ENCODE data around the gene CAMK2B.
A peak's percentile ranks its signal among the peaks of the same experiment; 100 is the strongest.
"Not testable (repeated sequence)": the region's sequence is repeated elsewhere in the genome, so short reads cannot be mapped to it uniquely, and the experiment has no call there.

CAMK2B gene

GRCh38 chr7:44215531-44215930 lies 109.9 kb downstream of the CAMK2B start:
- DNase-seq (ENCODE audit: low read depth) = no peak

DNA sequence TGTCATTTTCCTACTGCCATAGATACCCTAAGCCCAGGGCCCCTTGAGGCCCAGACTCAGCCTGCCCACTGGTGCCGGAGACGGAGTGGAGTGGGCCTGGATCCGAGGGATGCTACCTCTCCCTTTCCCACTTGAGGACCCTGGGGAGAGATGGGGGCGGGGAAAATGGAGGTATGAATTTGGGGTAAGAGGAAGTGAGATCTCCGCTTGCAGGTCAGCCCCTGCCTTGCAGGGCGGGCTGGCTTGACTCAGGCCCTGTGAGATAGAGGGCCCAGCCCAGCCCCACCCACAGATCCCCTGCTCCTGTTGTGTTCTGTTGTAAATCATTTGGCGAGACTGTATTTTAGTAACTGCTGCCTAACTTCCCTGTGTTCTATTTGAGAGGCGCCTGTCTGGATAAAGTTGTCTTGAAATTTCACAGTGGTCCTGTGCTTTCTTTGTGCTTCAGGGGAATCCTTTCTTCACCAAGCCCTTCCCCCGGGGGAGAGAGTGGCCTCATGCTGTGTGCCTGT lies 111.5 kb downstream of the CAMK2B start:
- DNase-seq (ENCODE audit: low read depth) = no peak

DNA sequence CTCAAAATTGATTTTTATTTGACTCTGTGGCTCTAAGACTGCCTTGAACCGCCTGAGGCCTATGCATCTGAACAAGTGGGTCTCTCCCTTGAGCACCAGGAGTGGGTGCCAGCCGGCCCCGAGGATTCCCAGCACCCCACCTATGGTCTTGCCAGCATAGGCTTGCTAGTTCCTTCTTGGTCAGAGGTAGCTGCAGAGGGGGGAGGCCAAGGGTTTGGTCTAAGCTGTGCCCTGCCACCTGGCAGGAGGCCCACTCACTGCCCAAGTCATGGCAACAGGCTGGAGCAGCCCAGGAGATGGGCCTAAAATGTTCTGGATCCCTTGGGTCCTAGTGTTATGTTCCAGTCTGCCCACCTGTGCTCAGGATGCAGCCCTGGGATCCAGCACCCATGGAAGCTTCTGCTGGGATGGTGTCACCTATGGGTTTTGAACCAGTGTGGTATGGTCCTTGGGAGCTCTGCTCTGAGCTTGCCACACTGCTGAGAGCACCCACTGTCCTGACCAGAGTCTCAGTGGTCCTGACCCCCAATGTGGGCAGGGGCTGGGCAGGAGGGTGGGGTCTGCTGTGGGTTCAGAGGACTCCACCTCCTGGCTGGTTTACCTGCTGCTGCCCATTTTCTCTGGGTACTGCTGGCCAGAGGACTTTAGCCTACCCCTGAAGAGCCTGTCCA lies 112.1 kb downstream of the CAMK2B start:
- DNase-seq (ENCODE audit: low read depth) = no peak

DNA sequence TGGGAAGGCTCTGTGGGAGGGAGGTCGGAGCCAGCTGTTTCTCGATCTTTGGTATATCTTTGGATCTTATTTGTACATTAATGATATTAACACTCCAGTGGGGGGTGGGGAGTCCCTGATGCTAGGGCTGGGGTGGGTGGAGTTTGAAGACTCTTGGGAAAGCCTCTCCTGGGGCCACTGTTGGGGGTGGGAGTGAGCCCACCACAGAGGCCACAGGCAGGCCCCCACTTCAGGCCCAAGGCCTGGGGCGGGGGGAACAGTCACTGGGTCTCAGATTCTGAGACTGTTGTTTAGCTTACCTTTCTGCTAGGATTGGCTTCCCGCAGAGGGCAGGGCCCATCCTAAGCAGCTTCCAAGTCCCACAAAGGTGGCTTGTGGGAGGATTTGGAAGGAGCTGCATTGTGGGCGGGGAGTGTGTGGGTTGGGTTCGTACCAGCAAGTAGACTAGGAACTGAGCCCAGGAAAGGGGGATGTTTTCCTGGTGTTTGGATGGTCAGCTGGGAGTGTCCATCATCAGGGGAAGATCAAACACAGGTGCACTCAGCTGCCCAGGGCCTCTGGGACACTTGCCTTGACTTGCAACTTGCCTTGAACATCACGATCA lies 112.7 kb downstream of the CAMK2B start:
- DNase-seq (ENCODE audit: low read depth) = no peak

- no peak for DNase-seq (ENCODE audit: low read depth)
Observed at GRCh38 chr7:44212018-44212417, 113.4 kb downstream of the CAMK2B start.

GRCh38 chr7:44211126-44211675 lies 114.2 kb downstream of the CAMK2B start:
- no peak for DNase-seq (ENCODE audit: low read depth)

DNA sequence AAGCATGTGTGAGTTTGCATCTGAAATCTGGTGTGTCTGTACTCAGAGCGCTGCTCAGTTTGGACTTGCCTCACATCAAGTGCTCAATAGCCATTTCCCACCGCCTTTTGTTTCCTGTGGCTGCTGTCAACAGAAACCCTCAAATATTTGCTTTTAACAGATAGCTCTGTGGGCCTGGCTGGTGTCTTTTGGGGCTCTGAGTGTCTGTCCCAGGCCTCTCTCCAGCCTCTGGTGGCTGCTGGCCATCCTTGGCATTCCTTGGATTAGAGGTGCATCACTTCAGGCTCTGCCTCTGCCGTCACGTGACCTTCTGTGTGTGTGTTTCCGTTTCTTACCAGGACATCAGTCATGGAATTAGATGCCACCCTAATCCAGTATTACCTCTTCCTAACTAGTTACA lies 115.3 kb downstream of the CAMK2B start:
- DNase-seq (ENCODE audit: low read depth) = no peak

DNA sequence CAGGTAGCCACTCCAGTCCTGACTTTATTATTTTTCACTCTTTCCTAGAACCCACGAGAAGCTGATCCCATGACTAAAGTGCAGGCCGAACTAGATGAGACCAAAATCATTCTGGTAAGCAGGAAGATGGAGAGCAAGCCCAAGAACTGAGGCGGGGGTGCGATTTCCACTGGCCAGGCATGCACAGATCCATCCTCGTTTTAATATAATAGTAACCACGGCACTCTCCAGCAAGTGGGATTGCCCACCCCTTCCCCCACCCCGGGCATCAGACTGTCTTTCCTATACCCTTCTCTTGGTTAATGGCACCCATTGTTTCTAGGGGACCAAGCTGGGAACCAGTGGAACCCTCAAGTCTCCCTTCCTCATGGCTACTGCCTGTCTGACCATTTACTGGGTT lies 117.3 kb downstream of the CAMK2B start:
- DNase-seq (ENCODE audit: low read depth) = no peak

- no peak for DNase-seq (ENCODE audit: low read depth)
Observed at GRCh38 chr7:44206008-44206407, 119.4 kb downstream of the CAMK2B start.

DNA sequence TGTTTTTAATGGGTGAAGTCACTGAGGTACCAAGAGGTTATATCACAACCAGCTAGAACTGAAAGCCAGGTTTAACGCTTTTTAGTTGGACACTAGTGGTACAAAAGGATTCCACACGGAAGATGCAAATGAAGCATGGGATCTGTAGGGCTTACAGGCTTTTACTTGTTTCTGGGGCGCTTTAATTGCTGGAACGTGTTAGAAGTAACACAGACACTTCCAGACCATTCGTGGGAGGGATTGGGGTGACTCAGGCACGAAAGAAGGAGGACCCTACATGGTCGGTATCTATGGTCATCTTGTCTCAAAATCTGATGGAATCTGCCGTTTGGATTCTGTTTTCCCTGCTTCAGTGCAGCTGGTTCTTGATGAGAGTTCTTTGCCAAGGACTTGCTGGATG lies 123.6 kb downstream of the CAMK2B start:
- no peak for DNase-seq (ENCODE audit: low read depth)

GRCh38 chr7:44200699-44201461 lies 124.5 kb downstream of the CAMK2B start, which contains the start of gene YKT6:
Gene YKT6 (plus strand): TSS chr7:44200978. CDS start chr7:44201136, 158 bp downstream.
- DNase-seq (ENCODE audit: low read depth) = peak; percentile 94

GRCh38 chr7:44200163-44200562 lies 125.2 kb downstream of the CAMK2B start:
- DNase-seq (ENCODE audit: low read depth) = not testable (repeated sequence)

DNA sequence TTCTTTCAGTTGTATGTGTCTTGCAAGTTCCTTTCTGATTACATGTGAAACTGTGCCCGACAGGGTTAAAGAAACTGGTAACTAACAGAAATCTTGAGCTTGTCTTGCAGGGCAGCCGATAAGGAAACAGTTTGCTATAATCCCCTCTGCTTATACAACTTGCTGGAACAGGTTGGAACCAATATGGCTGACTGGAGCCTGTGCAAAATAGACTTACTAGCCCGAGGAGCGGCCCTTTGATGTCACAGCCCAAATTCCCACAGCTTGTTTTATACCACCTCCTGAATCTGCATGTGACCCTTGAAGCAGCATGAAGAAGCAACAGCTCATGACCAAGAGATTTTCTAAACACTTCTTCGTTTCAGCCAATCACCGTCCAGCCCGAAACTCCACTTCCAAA lies 127.9 kb downstream of the CAMK2B start:
- DNase-seq (ENCODE audit: low read depth) = no peak

- peak; percentile 49 for DNase-seq (ENCODE audit: low read depth)
Observed at GRCh38 chr7:44196450-44196872, 128.9 kb downstream of the CAMK2B start.

DNA sequence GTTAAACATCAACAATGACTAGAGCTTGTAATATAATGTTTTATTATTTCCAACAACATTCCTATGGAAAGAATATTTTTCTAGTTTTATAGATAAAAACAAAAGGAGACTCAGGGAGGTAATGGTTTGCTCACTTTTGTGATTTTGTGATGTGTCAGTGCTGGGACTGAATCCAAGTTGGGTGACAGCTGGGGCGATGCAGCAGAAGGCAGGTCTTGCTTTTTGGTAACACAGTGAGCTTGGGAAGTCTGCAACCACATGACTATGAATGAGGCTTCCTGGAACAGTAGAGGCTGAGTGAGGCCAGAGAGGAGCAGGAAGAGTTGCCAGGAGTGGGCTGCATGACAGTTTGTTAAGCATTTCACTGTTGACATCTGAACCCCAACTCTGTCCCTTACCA lies 129.5 kb downstream of the CAMK2B start:
- no peak for DNase-seq (ENCODE audit: low read depth)

- DNase-seq (ENCODE audit: low read depth) = no peak
Observed at GRCh38 chr7:44194562-44195145, 130.7 kb downstream of the CAMK2B start.

DNA sequence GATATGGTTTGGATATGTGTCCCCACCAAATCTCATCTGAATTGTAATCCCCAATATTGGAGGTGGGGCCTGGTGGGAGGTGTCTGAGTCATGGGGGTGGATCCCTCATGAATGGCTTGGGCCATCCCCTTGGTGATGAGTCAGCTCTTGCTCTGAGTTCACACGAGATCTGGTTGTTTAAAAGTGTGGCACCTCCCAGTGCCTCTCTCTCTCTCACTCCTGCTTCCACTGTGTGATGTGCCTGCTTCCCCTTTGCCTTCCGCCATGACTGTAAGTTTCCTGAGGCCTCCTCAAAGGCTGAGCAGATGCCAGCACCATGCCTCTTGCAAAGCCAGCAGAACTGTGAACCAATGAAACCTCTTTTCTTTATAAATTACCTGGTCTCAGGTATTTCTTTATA lies 131.3 kb downstream of the CAMK2B start:
- no peak for DNase-seq (ENCODE audit: low read depth)

DNA sequence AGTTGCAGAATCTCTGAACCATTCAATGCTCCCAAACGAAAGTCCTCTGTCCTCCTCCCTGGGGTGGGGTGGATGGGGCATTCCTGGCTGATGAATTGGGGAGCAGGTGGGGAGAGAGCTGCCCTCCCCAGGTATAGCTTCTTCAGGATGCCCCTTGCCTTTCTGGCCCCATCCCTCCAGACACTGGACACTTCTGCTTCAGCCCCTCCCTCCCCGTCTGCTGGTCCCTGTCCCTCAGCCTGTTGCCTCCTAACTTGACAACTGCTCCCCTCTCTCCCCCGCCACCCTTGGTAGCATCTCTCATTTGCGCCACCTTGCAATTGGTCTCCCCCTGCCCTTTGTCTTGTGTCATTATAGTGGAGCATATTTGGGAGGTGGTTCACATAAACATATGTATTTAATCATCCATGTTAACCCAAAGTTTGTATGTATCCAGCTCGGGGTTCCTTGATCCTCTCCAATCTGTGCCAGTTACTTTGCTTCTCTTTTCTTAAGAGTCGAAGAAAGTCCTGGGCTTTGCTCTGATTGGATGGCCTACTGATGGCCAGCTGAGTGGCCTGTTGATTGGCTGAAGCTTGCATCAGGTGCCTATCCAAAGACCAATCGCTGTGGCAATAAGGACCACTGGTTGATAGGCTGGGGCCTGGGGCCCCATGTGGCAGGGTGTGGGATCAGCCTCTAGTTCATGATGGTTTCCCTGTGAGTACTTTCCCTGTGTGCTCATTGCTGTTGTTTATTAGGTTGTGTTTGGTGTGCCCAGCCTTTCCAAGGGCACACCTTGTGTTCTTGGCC lies 132.2 kb downstream of the CAMK2B start:
- no peak for DNase-seq (ENCODE audit: low read depth)

- DNase-seq (ENCODE audit: low read depth) = peak; percentile 66
Observed at GRCh38 chr7:44191171-44191570, 134.2 kb downstream of the CAMK2B start.

DNA sequence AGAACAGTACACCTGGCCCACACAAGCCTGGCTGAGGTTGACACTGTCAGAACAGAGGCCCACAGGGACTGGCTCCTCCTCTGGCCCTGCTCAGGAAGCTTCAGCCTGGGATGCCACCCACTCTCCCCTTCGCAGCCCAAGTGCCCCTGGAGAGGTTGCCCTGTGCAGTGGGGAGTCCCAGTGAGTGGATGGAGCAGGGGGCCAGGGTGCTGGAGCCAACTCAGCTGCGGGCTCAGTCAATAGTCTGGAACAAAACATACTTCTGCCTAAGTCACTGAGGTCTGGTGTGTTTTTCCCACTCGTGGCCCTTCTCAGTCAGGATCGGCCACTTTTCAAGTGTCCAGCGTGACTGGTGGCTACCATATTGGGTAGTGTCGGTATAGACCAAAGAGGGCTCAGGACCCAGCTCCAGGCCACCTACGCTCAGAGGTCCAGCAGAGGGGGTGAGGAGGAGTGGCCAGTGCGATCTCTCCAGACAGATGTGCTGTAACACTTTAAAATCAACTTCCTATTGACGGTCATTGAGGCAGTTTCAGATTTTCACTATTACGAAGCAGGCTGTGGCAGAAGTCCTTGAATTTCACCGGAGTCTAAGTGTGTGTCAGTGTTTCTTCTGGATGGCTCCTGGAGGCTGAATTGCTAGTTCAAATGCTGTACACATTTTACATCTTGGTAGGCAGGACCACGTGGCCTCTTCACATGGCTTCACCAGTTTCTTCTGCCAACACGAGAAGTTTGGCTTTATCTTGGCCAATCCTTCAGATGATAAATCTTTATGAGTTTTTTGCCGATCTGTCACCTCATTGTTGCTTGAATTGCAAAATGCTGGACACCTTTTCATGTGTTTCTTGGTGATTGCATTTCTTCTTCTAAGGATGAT lies 135.2 kb downstream of the CAMK2B start:
- DNase-seq (ENCODE audit: low read depth) = no peak
